HG03442 (cell line): ENCODE results near the gene SOX3.

ENCODE experiments used
- ATAC-seq: cut with Tn5 transposase; IDR thresholded peaks from one replicate; pipeline ENCODE4 v1.9.1; 2021; ENCODE audit warnings: mild to moderate bottlenecking, moderate library complexity; ENCODE audit not compliant: unreplicated experiment

The SOX3 gene

DNA sequence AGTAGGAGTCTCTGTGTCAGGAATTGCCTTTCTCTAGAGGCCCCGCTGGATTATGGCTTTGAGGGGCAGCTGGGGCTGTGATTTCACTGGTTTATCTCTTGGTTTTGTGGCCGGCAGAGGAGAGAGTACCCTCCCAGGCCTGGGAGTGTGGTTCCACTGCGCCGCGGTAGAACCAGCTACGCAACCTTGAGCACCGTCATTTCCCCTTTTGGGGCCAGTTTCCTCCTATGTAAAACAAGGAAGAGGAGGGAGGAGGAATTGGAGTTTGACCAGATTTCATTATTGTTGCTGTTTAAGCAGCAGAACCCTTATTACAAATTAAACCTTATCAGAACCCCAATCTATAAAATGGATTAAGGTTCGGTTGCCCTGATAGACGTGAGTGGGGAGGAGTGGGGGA, 4.4 kb downstream of the SOX3 start:
- no peak for ATAC-seq

DNA sequence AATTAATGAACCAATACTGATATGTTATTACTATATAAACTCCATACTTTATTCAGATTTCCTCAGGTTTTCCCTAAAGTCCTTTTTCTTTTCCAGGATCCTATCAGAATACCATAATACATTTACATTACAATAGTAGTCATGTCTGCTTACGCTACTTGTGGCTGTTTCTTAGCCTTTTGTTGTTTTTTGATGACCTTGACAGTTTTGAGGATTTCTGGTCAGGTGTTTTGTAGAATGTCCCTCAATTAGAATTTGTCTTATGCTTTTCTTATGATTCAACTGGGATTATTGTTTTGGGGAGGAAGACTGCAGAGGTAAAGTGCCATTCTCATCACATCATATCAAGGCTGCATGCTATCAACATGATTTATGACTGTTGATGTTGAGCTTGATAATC, 9.1 kb downstream of the SOX3 start:
- no peak for ATAC-seq

DNA sequence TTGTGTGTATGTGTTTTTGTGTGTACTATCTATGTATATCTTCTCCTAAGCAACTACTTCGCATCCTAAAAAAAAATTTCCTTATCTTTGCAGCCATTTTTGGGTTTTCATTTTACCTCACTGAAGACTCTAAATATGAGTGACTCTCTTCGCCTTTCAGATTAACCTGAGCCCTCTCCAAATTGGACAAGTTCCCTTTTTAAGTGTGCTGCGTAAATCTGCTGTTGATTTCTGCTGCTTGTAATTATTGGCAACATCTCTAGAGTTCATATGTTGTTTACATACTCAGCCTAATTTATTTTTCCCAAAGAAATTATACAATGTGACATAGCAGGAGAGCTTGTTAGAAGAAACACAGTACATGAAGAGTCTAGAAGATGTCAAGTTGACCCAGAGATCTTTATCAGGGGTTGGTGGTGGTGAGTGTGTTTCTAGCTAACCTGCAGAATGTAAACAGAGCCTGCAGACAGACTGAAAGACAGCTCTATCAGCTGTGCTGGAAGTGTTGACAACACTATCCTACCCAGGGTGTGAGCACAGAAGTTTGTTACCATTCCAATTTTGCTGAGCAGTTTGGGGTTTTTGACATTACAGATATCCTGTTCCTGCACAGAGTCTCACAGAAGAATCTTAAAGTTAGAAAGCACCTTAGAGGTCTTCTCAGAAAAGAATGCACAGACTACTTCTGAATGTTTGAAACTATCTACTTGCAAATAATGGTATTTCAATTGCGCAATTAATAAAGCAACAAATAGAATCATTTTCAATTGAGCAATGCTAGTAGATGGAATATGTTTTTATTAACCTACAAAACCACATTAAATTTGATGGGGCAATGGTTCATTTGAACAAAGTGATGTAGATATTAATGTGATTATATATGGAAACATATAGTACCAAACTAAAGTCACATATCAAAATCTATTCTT, 12.5 kb downstream of the SOX3 start:
- ATAC-seq, result no peak

DNA sequence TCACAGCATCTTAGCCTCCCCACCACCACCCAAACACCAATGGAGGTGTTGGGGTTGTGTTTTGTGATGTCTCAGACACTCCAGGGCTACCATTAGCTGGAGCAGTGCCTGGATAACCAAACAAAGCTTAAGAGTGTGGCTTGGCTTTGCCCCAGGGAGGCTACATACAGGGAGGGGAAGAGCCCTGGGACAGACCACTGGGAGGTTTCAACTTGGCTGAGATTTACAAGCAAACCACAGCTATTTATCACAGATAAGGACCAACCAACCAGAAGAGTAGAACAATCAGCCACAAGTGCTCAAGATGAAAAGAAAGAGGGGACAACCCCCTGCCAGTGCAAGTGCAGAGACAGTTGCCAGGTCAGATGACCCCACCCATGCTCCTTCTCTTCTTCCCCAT, 24.1 kb downstream of the SOX3 start:
- no peak for ATAC-seq

DNA sequence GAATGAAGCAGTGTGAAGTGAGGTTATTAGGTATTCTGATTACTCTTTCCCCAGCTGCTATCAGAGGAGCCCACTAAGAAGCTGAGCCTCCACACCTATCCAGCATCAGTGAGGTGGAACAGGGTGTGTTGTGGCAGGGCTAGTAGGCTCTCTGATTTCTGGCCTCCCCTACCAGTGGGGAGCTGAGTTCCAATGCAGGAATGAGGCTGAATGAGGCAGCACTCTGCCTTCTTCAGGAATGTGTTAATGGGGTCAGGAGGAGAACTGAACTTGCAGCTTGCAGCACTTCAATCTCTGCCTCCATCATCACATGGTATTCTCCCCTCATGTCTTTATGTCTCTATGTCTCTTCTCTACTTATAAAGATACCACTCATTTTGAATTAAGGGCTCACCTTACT, 26.9 kb downstream of the SOX3 start:
- no peak for ATAC-seq

DNA sequence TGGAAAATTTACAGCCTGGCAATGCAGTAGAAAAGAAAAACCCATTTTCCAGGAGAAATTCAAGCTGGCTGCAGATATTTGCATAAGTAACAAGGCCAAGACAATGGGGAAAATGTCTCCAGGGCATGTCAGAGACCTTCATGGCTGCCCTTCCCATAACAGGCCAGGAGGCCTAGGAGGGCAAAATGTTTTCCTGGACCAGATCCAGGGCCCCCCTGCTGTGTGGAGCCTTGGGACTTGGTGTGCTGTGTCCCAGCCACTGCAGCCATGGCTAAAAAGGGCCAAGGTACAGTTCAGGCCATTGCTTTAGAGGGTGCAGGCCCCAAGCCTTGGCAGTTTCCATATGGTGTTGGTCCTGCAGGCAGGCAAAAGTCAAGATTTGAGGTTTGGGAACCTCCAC, 29.8 kb downstream of the SOX3 start:
- ATAC-seq, result no peak

DNA sequence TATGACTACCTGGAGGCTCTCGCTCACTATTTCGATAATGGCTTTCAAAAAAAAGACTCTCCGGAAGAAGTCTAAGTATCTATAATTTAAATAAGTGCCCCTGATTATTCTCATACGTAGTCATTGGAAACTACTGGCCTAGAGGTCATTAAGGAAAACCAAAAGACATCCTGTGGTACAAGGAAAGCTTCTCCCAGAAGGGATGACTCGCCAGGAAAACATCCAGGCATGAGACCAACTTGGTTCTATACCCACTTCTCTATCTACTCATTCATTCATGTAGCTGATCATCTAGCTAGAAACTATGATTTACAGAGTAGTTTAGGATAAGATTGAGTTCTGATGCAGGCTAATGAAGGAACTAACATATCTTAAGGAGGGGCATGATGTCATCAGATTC, 37.7 kb downstream of the SOX3 start:
- ATAC-seq, result no peak
